SK-N-SH treated with all-trans-retinoic acid at 6 μM for 48 hours (cell line): Measurements from ENCODE around the gene ORM2.

Experiments
- ATAC-seq: fragments of 200-7000 bp; cut with Tn5 transposase; 3 replicates; pipeline ENCODE4 v1.9.1; 2020; ENCODE audit warnings: mild to moderate bottlenecking, moderate library complexity
- ARNTL ChIP-seq: fragments of 450-650 bp; formaldehyde crosslinking; IDR thresholded peaks from 2 replicates; pipeline ENCODE4 v1.5.0; 2020; ENCODE audit warnings: low read depth, mild to moderate bottlenecking, moderate library complexity, borderline replicate concordance
- BACH2 ChIP-seq: fragments of 250-450 bp; sonication (Bioruptor Pico); IDR thresholded peaks from 2 replicates; pipeline ENCODE4 v1.9.0; 2021; ENCODE audit warnings: mild to moderate bottlenecking, borderline replicate concordance
- CREB5 ChIP-seq: fragments of 250-450 bp; sonication (Bioruptor Pico); IDR thresholded peaks from 2 replicates; pipeline ENCODE4 v1.5.1; 2020; ENCODE audit warnings: low read depth, mild to moderate bottlenecking, moderate library complexity
- CSDC2 ChIP-seq: fragments of 250-450 bp; sonication (Bioruptor Pico); IDR thresholded peaks from 2 replicates; pipeline ENCODE4 v1.5.0; 2020; ENCODE audit warnings: mild to moderate bottlenecking, moderate library complexity
- CSRNP3 ChIP-seq: fragments of 250-450 bp; sonication (Bioruptor Pico); IDR thresholded peaks from 2 replicates; pipeline ENCODE4 v1.5.1; 2021; ENCODE audit warnings: mild to moderate bottlenecking, moderate library complexity
- ESRRG ChIP-seq: fragments of 250-450 bp; sonication (Bioruptor Pico); IDR thresholded peaks from 2 replicates; pipeline ENCODE4 v1.6.1; 2021; ENCODE audit warnings: mild to moderate bottlenecking
- GLIS3 ChIP-seq: fragments of 250-450 bp; sonication (Bioruptor Pico); IDR thresholded peaks from 2 replicates; pipeline ENCODE4 v1.5.0; 2020; ENCODE audit warnings: mild to moderate bottlenecking, moderate library complexity
- ISL1 ChIP-seq: fragments of 250-450 bp; sonication (Bioruptor Pico); IDR thresholded peaks from 2 replicates; pipeline ENCODE4 v2.1.2; 2022; ENCODE audit warnings: mild to moderate bottlenecking, moderate library complexity
- OSR1 ChIP-seq: fragments of 250-450 bp; sonication (Bioruptor Pico); IDR thresholded peaks from 2 replicates; pipeline ENCODE4 v1.8.0; 2022; ENCODE audit warnings: moderate library complexity, mild to moderate bottlenecking, inconsistent platforms
- POU6F1 ChIP-seq: fragments of 250-450 bp; sonication (Bioruptor Pico); IDR thresholded peaks from 2 replicates; pipeline ENCODE4 v1.8.0; 2021; ENCODE audit warnings: low read depth, mild to moderate bottlenecking, moderate library complexity, borderline replicate concordance
- PPARA ChIP-seq: fragments of 250-450 bp; sonication (Bioruptor Pico); IDR thresholded peaks from 2 replicates; pipeline ENCODE4 v1.5.0; 2020; ENCODE audit warnings: mild to moderate bottlenecking, borderline replicate concordance
- RARB ChIP-seq: fragments of 250-450 bp; sonication (Bioruptor Pico); IDR thresholded peaks from 2 replicates; pipeline ENCODE4 v1.8.0; 2021; ENCODE audit warnings: mild to moderate bottlenecking, moderate library complexity
- SNAI2 ChIP-seq: fragments of 250-450 bp; sonication (Bioruptor Pico); IDR thresholded peaks from 2 replicates; pipeline ENCODE4 v1.5.0; 2020; ENCODE audit warnings: mild to moderate bottlenecking, moderate library complexity
- TCF4 ChIP-seq: fragments of 250-450 bp; sonication (Bioruptor Pico); IDR thresholded peaks from 2 replicates; pipeline ENCODE4 v1.8.0; 2021; ENCODE audit warnings: mild to moderate bottlenecking, moderate library complexity, borderline replicate concordance
- TOX ChIP-seq: fragments of 250-450 bp; sonication (Bioruptor Pico); IDR thresholded peaks from 2 replicates; pipeline ENCODE4 v1.8.0; 2021; ENCODE audit warnings: mild to moderate bottlenecking, moderate library complexity, borderline replicate concordance
- ZC3H10 ChIP-seq: fragments of 250-450 bp; sonication (Bioruptor Pico); IDR thresholded peaks from 2 replicates; pipeline ENCODE4 v1.5.1; 2021; ENCODE audit warnings: mild to moderate bottlenecking, moderate library complexity
- ZFP3 ChIP-seq: fragments of 250-450 bp; sonication (Bioruptor Pico); IDR thresholded peaks from 2 replicates; pipeline ENCODE4 v1.5.0; 2020; ENCODE audit warnings: mild to moderate bottlenecking, moderate library complexity
- ZFP30 ChIP-seq: fragments of 450-650 bp; formaldehyde crosslinking; IDR thresholded peaks from 2 replicates; pipeline ENCODE4 v1.5.0; 2022; ENCODE audit warnings: mild to moderate bottlenecking, moderate library complexity
- ZNF565 ChIP-seq: fragments of 450-650 bp; formaldehyde crosslinking; conservative IDR thresholded peaks from 2 replicates; pipeline ENCODE4 v1.5.0; 2020; ENCODE audit warnings: low read depth, mild to moderate bottlenecking, moderate library complexity
- ZNF70 ChIP-seq: fragments of 450-650 bp; formaldehyde crosslinking; IDR thresholded peaks from 2 replicates; pipeline ENCODE4 v1.5.0; 2020; ENCODE audit warnings: mild to moderate bottlenecking, moderate library complexity
- ZNF8 ChIP-seq: fragments of 450-650 bp; formaldehyde crosslinking; IDR thresholded peaks from 2 replicates; pipeline ENCODE4 v1.5.0; 2020; ENCODE audit warnings: mild to moderate bottlenecking, moderate library complexity

The ORM2 gene

GRCh38 chr9:114314256-114314867, 15.3 kb upstream of the ORM2 start:
- ATAC-seq, result no peak
- TF ChIP-seq ZNF565 (CRISPR knock-in tag) (no peak), RARB (no peak), CSDC2 (CRISPR knock-in tag) (no peak), CSRNP3 (CRISPR knock-in tag) (no peak), ZNF8 (CRISPR knock-in tag) (no peak), ZC3H10 (CRISPR knock-in tag) (no peak), TCF4 (CRISPR knock-in tag) (no peak), ZNF70 (CRISPR knock-in tag) (no peak), ESRRG (CRISPR knock-in tag) (no peak), PPARA (no peak), BACH2 (no peak), CREB5 (no peak)

GRCh38 chr9:114314881-114315722, 14.6 kb upstream of the ORM2 start:
- TF ChIP-seq ZFP3 (CRISPR knock-in tag) (no peak), CSRNP3 (CRISPR knock-in tag) (no peak), ARNTL (CRISPR knock-in tag) (no peak), TOX (CRISPR knock-in tag) (no peak), GLIS3 (CRISPR knock-in tag) (no peak), SNAI2 (no peak), CREB5 (no peak), OSR1 (no peak), ZC3H10 (CRISPR knock-in tag) (no peak), ZNF70 (CRISPR knock-in tag) (no peak), ESRRG (CRISPR knock-in tag) (no peak), TCF4 (CRISPR knock-in tag) (no peak), RARB (no peak), ZFP30 (no peak), POU6F1 (no peak), BACH2 (no peak), ISL1 (CRISPR knock-in tag) (no peak)
- TF ChIP-seq, all 23 proteins: peak for 0
- no peak for ATAC-seq

- TF ChIP-seq GLIS3 (CRISPR knock-in tag), result no peak
- TF ChIP-seq OSR1, result no peak
- TF ChIP-seq ZC3H10 (CRISPR knock-in tag), result no peak
- TF ChIP-seq CREB5, result no peak
- no peak for TF ChIP-seq CSDC2 (CRISPR knock-in tag)
- TF ChIP-seq TOX (CRISPR knock-in tag), result no peak
- no peak for ATAC-seq
Measured at GRCh38 chr9:114315723-114316363, 13.8 kb upstream of the ORM2 start.
